A549 (cell line): ENCODE measurements around the gene SLC35B3. TPM values are rescaled to one million over a fixed set of nuclear protein-coding genes. Genes with fewer than 3 reads are reported as not detected.
"Not testable (repeated sequence)": the region's sequence is repeated elsewhere in the genome, so short reads cannot be mapped to it uniquely, and the experiment has no call there.

Experiments
- ATAC-seq, 2 experiments: fragments of 200-7000 bp in 1 of 2; fragments of >200 bp in 1 of 2; cut with Nextera tagmentation in 1 of 2; cut with Tn5 transposase in 1 of 2; 3 replicates each; pipeline versions ENCODE4 v1.8.0 to v1.9.1; 2018 to 2020; ENCODE audit warnings: mild to moderate bottlenecking in 1 of 2, moderate library complexity in 1 of 2
- CTCF ChIA-PET: fragments of 300-600 bp; sonication (Branson Sonifier 250); formaldehyde crosslinking; extraction: SDS; loops from one replicate; lab custom pipeline; 2021; ENCODE audit warnings: antibody characterized with exemption, inconsistent platforms; lab: Yijun Ruan, JAX
- POLR2A ChIA-PET: fragments of 350-600 bp; formaldehyde crosslinking; extraction: SDS; loops from one replicate; lab custom pipeline; 2021; ENCODE audit warnings: antibody characterized with exemption, inconsistent platforms; lab: Yijun Ruan, JAX
- DNase-seq, 2 experiments: peaks; one replicate each; pipeline versions ENCODE4 v3.0.0 to v3.0.0-alpha.2; 2011 to 2016; ENCODE audit warnings: low read depth in 1 of 2, low spot score in 1 of 2
- FAIRE-seq: peaks from 2 replicates; lab custom pipeline; 2011; peaks lifted over from hg19 to GRCh38; lab: Jason Lieb, UNC
- H3K27ac ChIP-seq, 2 experiments: fragments of >200 bp; sonication (Bioruptor Twin); formaldehyde crosslinking; 3 replicates each; pipeline ENCODE4 v1.5.1; 2016 to 2017
- H3K4me1 ChIP-seq: fragments of >200 bp; sonication (Bioruptor Twin); formaldehyde crosslinking; 3 replicates; pipeline ENCODE4 v1.6.1; 2016
- H3K4me2 ChIP-seq: fragments of >200 bp; sonication (Bioruptor Twin); formaldehyde crosslinking; 3 replicates; pipeline ENCODE4 v1.6.1; 2016
- H3K4me3 ChIP-seq: fragments of >200 bp; sonication (Bioruptor Twin); formaldehyde crosslinking; 3 replicates; pipeline ENCODE4 v1.5.1; 2016
- H3K9me3 ChIP-seq: fragments of >200 bp; sonication (Bioruptor Twin); formaldehyde crosslinking; 3 replicates; pipeline ENCODE4 v1.6.1; 2016
- CBX2 ChIP-seq: fragments of 200-600 bp; sonication (generic); IDR thresholded peaks from 2 replicates; pipeline ENCODE4 v1.6.1; 2016; ENCODE audit warnings: low read depth, mild to moderate bottlenecking, borderline replicate concordance
- CBX8 ChIP-seq: fragments of 200-600 bp; sonication (generic); IDR thresholded peaks from 2 replicates; pipeline ENCODE4 v1.6.1; 2016
- CHD2 ChIP-seq: fragments of 150-350 bp; IDR thresholded peaks from 2 replicates; pipeline ENCODE4 v1.6.1; 2014; ENCODE audit warnings: low read length; ENCODE audit not compliant: partially characterized antibody
- CHD4 ChIP-seq: fragments of 200-600 bp; sonication (generic); IDR thresholded peaks from 2 replicates; pipeline ENCODE4 v1.6.1; 2016; ENCODE audit warnings: antibody characterized with exemption, mild to moderate bottlenecking, borderline replicate concordance
- EHF ChIP-seq: fragments of 250-450 bp; sonication (Bioruptor Pico); IDR thresholded peaks from 2 replicates; pipeline ENCODE4 v1.5.0; 2020; ENCODE audit warnings: mild to moderate bottlenecking
- EHMT2 ChIP-seq: fragments of 200-600 bp; sonication (generic); IDR thresholded peaks from 2 replicates; pipeline ENCODE4 v1.6.1; 2016; ENCODE audit warnings: antibody characterized with exemption, low read depth, mild to moderate bottlenecking, moderate library complexity
- ESRRA ChIP-seq: fragments of 150-350 bp; IDR thresholded peaks from 2 replicates; pipeline ENCODE4 v1.6.1; 2014; ENCODE audit warnings: mild to moderate bottlenecking, low read length, borderline replicate concordance
- FOSL2 ChIP-seq, 2 experiments: fragments of 450-650 bp in 1 of 2; fragments of >200 bp in 1 of 2; sonication (Bioruptor Twin) in 1 of 2; formaldehyde crosslinking; IDR thresholded peaks; 2 replicates each; pipeline versions ENCODE4 v1.5.0 to v1.6.1; 2016 to 2020; ENCODE audit warnings: mild to moderate bottlenecking in 1 of 2, moderate library complexity in 1 of 2
- HEYL ChIP-seq: fragments of 250-450 bp; sonication (Bioruptor Pico); IDR thresholded peaks from 2 replicates; pipeline ENCODE4 v1.8.0; 2021; ENCODE audit warnings: mild to moderate bottlenecking, moderate library complexity
- HOXA7 ChIP-seq: fragments of 250-450 bp; sonication (Bioruptor Pico); IDR thresholded peaks from 2 replicates; pipeline ENCODE4 v1.5.0; 2020; ENCODE audit warnings: mild to moderate bottlenecking, moderate library complexity
- HOXB13 ChIP-seq: fragments of 250-450 bp; sonication (Bioruptor Pico); IDR thresholded peaks from 2 replicates; pipeline ENCODE4 v1.5.0; 2020; ENCODE audit warnings: low read depth, mild to moderate bottlenecking, moderate library complexity
- HOXB5 ChIP-seq: fragments of 250-450 bp; sonication (Bioruptor Pico); IDR thresholded peaks from 2 replicates; pipeline ENCODE4 v1.5.0; 2020; ENCODE audit warnings: mild to moderate bottlenecking, moderate library complexity
- KDM1A ChIP-seq: fragments of 200-600 bp; sonication (generic); IDR thresholded peaks from 2 replicates; pipeline ENCODE4 v1.6.1; 2016; ENCODE audit warnings: low read depth, mild to moderate bottlenecking
- MAFK ChIP-seq: fragments of 450-650 bp; IDR thresholded peaks from 2 replicates; pipeline ENCODE4 v1.6.1; 2014; ENCODE audit not compliant: partially characterized antibody
- MYC ChIP-seq: IDR thresholded peaks from 2 replicates; pipeline ENCODE4 v1.6.1; 2012; ENCODE audit warnings: mild to moderate bottlenecking, inconsistent platforms, low read length, improper control_type of control experiment, borderline replicate concordance
- NR3C1 ChIP-seq: fragments of >200 bp; sonication (Bioruptor Twin); formaldehyde crosslinking; IDR thresholded peaks from 3 replicates; pipeline ENCODE4 v1.6.1; 2017
- POLR2A ChIP-seq: IDR thresholded peaks from 2 replicates; pipeline ENCODE4 v1.6.1; 2012; ENCODE audit warnings: mild to moderate bottlenecking, low read length
- RAD21 ChIP-seq, 2 experiments: fragments of >200 bp in 1 of 2; sonication (Bioruptor Twin) in 1 of 2; formaldehyde crosslinking in 1 of 2; IDR thresholded peaks in 1 of 2; conservative IDR thresholded peaks in 1 of 2; 2 replicates in 1 of 2; 3 replicates in 1 of 2; pipeline ENCODE4 v1.6.1; 2012 to 2018; ENCODE audit warnings: inconsistent platforms in 1 of 2
- RFX5 ChIP-seq: fragments of 450-650 bp; IDR thresholded peaks from 2 replicates; pipeline ENCODE4 v1.7.1; 2014; ENCODE audit warnings: antibody characterized with exemption, mild to moderate bottlenecking, moderate library complexity
- RNF2 ChIP-seq: fragments of 200-600 bp; sonication (generic); IDR thresholded peaks from 2 replicates; pipeline ENCODE4 v1.6.1; 2016; ENCODE audit warnings: low read depth, mild to moderate bottlenecking, antibody characterized with exemption, moderate library complexity, borderline replicate concordance
- SREBF2 ChIP-seq: fragments of 450-650 bp; IDR thresholded peaks from 2 replicates; pipeline ENCODE4 v1.6.1; 2014; ENCODE audit warnings: mild to moderate bottlenecking, moderate library complexity
- TFCP2L1 ChIP-seq: fragments of 250-450 bp; sonication (Bioruptor Pico); IDR thresholded peaks from 2 replicates; pipeline ENCODE4 v1.5.0; 2021; ENCODE audit warnings: mild to moderate bottlenecking
- TP53 ChIP-seq: fragments of 250-450 bp; sonication (Bioruptor Pico); IDR thresholded peaks from 2 replicates; pipeline ENCODE4 v1.5.0; 2021; ENCODE audit warnings: mild to moderate bottlenecking, moderate library complexity
- ZFP36 ChIP-seq: fragments of 450-650 bp; IDR thresholded peaks from 2 replicates; pipeline ENCODE4 v1.6.1; 2014; ENCODE audit warnings: borderline replicate concordance; ENCODE audit not compliant: partially characterized antibody
- ZNF302 ChIP-seq: fragments of 250-450 bp; sonication (Bioruptor Pico); IDR thresholded peaks from 2 replicates; pipeline ENCODE4 v1.9.0; 2021; ENCODE audit warnings: inconsistent platforms, mild to moderate bottlenecking, moderate library complexity
- WGBS: methylation state at CpG from one replicate; pipeline ENCODE4 v1.1.6; 2017; ENCODE audit errors: missing lambda C conversion rate; 5-methylcytosine and 5-hydroxymethylcytosine counted together
- polyA plus RNA-seq, 4 experiments: library from polyadenylated mRNA; depleted of rRNA in 3 of 4; stranded (reverse); fragments of >200 nt; fragmentation: RNase III in 1 of 4; extraction: RNeasy Plus Mini Kit Qiagen cat#74134 plus additional on column Dnase treatment in 1 of 4; gene quantifications; 2 replicates in 3 of 4; 3 replicates in 1 of 4; pipeline ENCODE4 v1.2.3, GENCODE V29; 2011 to 2017
- TF ChIP-seq, protein P1 (sequence below): fragments of 450-650 bp; IDR thresholded peaks from 2 replicates; pipeline ENCODE4 v1.6.1; 2014; ENCODE audit warnings: antibody characterized with exemption
- TF ChIP-seq, protein P2 (sequence below): IDR thresholded peaks from 2 replicates; pipeline ENCODE4 v1.6.1; 2012
- TF ChIP-seq, protein P3 (sequence below): fragments of 200-600 bp; sonication (generic); IDR thresholded peaks from 2 replicates; pipeline ENCODE4 v1.6.1; 2016; ENCODE audit warnings: antibody characterized with exemption, mild to moderate bottlenecking, moderate library complexity
- TF ChIP-seq, protein P4 (sequence below): fragments of >200 bp; sonication (Bioruptor Twin); formaldehyde crosslinking; IDR thresholded peaks from 2 replicates; pipeline ENCODE4 v1.6.1; 2016

The SLC35B3 gene
- polyA plus RNA-seq, 2 of the 4 experiments (the other 2 are of a cell fraction) = 13.3 to 22.9 TPM

DNA sequence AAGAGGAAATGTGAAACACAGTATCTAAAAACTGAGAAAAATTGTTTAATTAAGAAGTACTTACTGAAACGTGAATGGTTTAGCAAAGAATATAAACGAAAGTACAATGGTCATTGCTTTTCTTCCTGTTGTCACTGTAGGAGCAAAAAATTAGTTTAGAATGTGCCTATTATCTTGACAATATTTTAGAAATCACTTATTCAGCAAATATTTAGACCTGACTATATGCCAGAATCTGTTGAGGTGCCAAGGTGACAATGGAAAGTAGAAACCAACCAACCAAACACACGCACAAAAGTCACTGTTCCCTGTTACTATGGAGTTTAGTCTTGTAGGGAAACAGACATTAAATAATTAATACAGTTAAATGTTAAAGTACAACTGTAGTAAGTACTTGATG is 20.5 kb downstream of the SLC35B3 start:
- Histone ChIP-seq H3K27ac (no peak overlapping the region), H3K4me3 (no peak overlapping the region), H3K4me1 (no peaks in the 10 kb centered on the region), H3K9me3 (no peaks in the 10 kb centered on the region), H3K4me2 (no peak overlapping the region)
- ChIA-PET CTCF (no interaction called here), POLR2A (no interaction called here)
- ATAC-seq = no peak
- TF ChIP-seq MAFK = peak; percentile 79
- no peak for TF ChIP-seq KDM1A
- FAIRE-seq = no peak
- no peak for DNase-seq
- 91% methylated on average over 3 of the region's 3 CpGs for WGBS

DNA sequence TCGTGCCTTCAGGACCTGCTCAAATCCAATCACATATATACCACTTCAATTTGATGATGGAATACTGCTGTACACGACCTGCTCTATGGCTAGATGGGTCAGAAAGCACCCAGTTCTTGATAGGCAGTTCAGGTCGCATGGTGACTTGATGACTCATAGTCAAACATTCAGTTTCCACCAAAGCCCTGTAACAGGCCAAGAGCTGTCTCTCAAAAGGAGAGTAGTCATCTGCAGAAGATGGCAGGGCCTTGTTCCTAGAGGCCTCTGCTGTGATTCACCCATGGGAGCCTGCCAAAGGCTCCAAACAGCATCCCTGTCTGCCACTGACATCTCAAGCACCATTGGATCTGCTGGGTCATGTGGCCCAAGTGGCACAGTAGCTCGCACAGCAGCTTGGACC is 29.4 kb downstream of the SLC35B3 start:
- POLR2A ChIA-PET, CTCF ChIA-PET, FAIRE-seq, H3K9me3 ChIP-seq, H3K27ac ChIP-seq, H3K4me2 ChIP-seq, H3K4me1 ChIP-seq, DNase-seq, ATAC-seq, H3K4me3 ChIP-seq: not testable (repeated sequence)
- WGBS = 42% methylated on average over 4 of the region's 4 CpGs

DNA sequence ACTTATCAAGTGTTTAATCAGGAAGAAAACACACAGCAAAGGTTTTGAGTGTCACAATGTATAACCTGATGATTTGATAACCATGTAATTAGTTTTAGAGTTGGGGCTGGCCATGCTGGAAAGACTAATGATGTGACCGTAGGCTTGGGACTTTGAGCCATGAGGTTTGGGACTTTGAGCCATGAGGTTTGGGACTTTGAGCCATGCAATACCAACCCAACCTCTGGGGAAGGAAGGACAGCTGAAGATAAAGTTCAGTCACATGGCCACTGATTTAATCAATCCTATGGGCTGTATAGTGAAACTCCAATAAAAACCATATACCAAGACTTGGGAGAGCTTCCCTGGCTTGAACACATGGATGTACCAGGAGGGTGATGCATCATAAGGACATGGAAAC is 32.8 kb downstream of the SLC35B3 start:
- Histone ChIP-seq H3K4me2 (no peak overlapping the region), H3K9me3 (no peaks in the 10 kb centered on the region), H3K4me1 (no peaks in the 10 kb centered on the region), H3K27ac (no peak overlapping the region), H3K4me3 (no peak overlapping the region)
- DNase-seq (no peak), ATAC-seq (no peak), FAIRE-seq (no peak)
- TF ChIP-seq EHMT2 (no peak), KDM1A (no peak), CHD2 (no peak), POLR2A (no peak), EHF (no peak), CBX8 (no peak), MYC (no peak), RAD21 (conservative IDR thresholded peaks at IDR 0.05 in 1 of 2, IDR thresholded peaks at IDR 0.05 in 1 of 2) (no peak), HOXA7 (CRISPR knock-in tag) (no peak), FOSL2 (IDR thresholded peaks at IDR 0.05) (no peak), FOSL2 (CRISPR knock-in tag; IDR thresholded peaks at IDR 0.05) (no peak), HEYL (CRISPR knock-in tag) (no peak), RNF2 (no peak), CHD4 (no peak)
- TF ChIP-seq, protein P1, sequence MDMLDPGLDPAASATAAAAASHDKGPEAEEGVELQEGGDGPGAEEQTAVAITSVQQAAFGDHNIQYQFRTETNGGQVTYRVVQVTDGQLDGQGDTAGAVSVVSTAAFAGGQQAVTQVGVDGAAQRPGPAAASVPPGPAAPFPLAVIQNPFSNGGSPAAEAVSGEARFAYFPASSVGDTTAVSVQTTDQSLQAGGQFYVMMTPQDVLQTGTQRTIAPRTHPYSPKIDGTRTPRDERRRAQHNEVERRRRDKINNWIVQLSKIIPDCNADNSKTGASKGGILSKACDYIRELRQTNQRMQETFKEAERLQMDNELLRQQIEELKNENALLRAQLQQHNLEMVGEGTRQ = no peak
- TF ChIP-seq, protein P2, sequence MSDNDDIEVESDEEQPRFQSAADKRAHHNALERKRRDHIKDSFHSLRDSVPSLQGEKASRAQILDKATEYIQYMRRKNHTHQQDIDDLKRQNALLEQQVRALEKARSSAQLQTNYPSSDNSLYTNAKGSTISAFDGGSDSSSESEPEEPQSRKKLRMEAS = no peak
- ChIA-PET CTCF (interaction anchor here (1.0 kb wide), 1 partner anchor 90 kb away, joined by 3 read pairs; no protein-coding TSS in a partner anchor), POLR2A (no interaction called here)
- WGBS = 88% methylated on average over 1 of the region's 1 CpG

DNA sequence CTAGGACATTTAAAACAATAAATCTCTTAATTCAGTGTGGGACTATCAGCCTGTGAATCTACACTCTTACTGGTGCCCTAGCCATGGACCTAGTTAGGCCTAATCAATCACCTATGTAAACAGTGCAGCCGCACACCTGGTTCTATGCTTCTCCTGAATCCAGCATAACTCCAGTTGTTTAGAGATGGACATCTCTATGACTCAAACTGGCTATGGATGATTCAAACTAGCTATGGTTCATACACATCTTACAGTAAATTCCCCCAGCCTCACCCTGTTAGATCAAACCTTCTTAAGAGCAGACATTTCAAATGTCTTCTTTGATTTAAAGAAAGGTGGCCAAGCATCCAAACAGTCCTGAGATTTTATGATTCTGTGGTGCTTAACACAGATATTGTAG is 34.7 kb downstream of the SLC35B3 start:
- Histone ChIP-seq H3K4me1 (no peaks in the 10 kb centered on the region), H3K4me3 (no peak overlapping the region), H3K4me2 (no peak overlapping the region), H3K9me3 (no peaks in the 10 kb centered on the region), H3K27ac (no peak overlapping the region)
- ATAC-seq (no peak), DNase-seq (no peak), FAIRE-seq (no peak)
- CTCF ChIA-PET = no interaction called here
- POLR2A ChIA-PET = no interaction called here
- WGBS = 79% methylated on average over 1 of the region's 1 CpG
- no peak for TF ChIP-seq FOSL2 (IDR thresholded peaks at IDR 0.05)
- no peak for TF ChIP-seq FOSL2 (CRISPR knock-in tag; IDR thresholded peaks at IDR 0.05)
- TF ChIP-seq CHD2 = no peak
- TF ChIP-seq TFCP2L1 (CRISPR knock-in tag) = no peak
- TF ChIP-seq, protein P3, sequence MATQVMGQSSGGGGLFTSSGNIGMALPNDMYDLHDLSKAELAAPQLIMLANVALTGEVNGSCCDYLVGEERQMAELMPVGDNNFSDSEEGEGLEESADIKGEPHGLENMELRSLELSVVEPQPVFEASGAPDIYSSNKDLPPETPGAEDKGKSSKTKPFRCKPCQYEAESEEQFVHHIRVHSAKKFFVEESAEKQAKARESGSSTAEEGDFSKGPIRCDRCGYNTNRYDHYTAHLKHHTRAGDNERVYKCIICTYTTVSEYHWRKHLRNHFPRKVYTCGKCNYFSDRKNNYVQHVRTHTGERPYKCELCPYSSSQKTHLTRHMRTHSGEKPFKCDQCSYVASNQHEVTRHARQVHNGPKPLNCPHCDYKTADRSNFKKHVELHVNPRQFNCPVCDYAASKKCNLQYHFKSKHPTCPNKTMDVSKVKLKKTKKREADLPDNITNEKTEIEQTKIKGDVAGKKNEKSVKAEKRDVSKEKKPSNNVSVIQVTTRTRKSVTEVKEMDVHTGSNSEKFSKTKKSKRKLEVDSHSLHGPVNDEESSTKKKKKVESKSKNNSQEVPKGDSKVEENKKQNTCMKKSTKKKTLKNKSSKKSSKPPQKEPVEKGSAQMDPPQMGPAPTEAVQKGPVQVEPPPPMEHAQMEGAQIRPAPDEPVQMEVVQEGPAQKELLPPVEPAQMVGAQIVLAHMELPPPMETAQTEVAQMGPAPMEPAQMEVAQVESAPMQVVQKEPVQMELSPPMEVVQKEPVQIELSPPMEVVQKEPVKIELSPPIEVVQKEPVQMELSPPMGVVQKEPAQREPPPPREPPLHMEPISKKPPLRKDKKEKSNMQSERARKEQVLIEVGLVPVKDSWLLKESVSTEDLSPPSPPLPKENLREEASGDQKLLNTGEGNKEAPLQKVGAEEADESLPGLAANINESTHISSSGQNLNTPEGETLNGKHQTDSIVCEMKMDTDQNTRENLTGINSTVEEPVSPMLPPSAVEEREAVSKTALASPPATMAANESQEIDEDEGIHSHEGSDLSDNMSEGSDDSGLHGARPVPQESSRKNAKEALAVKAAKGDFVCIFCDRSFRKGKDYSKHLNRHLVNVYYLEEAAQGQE = no peak
- TF ChIP-seq SREBF2 = no peak
- TF ChIP-seq ZNF302 (CRISPR knock-in tag) = no peak
- TF ChIP-seq ZFP36 = no peak
- TF ChIP-seq NR3C1 = no peak
- TF ChIP-seq RFX5 = no peak
- no peak for TF ChIP-seq TP53
- no peak for TF ChIP-seq CBX8
- no peak for TF ChIP-seq HOXB5
- no peak for TF ChIP-seq CBX2
- TF ChIP-seq HOXB13 (CRISPR knock-in tag) = no peak
- TF ChIP-seq ESRRA = no peak
- TF ChIP-seq, protein P4, sequence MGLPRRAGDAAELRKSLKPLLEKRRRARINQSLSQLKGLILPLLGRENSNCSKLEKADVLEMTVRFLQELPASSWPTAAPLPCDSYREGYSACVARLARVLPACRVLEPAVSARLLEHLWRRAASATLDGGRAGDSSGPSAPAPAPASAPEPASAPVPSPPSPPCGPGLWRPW = no peak
